CD4-positive, alpha-beta T cell treated with Interleukin-4 for 4 hours (primary cell): ENCODE data around the gene HS1BP3.
A peak's percentile ranks its signal among the peaks of the same experiment; 100 is the strongest.

Source experiments
- DNase-seq: peaks from one replicate; pipeline ENCODE4 v3.0.0-alpha.2; 2020

HS1BP3 gene

GRCh38 chr2:20580690-20581437 lies 70.0 kb downstream of the HS1BP3 start:
- DNase-seq = no peak

GRCh38 chr2:20579866-20580265 lies 71.0 kb downstream of the HS1BP3 start:
- DNase-seq = no peak

- DNase-seq = no peak
These were observed 71.7 kb downstream of the HS1BP3 start for GRCh38 chr2:20578895-20579825.

- no peak for DNase-seq
These were observed 72.5 kb downstream of the HS1BP3 start for GRCh38 chr2:20578266-20578894.

- no peak for DNase-seq
These were observed 73.2 kb downstream of the HS1BP3 start for GRCh38 chr2:20577495-20578235.

GRCh38 chr2:20576598-20577115 lies 74.2 kb downstream of the HS1BP3 start:
- DNase-seq = peak; percentile 71

- DNase-seq = no peak
These were observed 74.8 kb downstream of the HS1BP3 start for GRCh38 chr2:20575935-20576597.

- DNase-seq = no peak
These were observed 75.5 kb downstream of the HS1BP3 start for GRCh38 chr2:20575414-20575813.

- no peak for DNase-seq
These were observed 76.0 kb downstream of the HS1BP3 start for GRCh38 chr2:20574930-20575329.

- DNase-seq = no peak
These were observed 76.4 kb downstream of the HS1BP3 start for GRCh38 chr2:20574423-20574911.

GRCh38 chr2:20573620-20574422 lies 77.1 kb downstream of the HS1BP3 start:
- DNase-seq = no peak

GRCh38 chr2:20572221-20572620 lies 78.7 kb downstream of the HS1BP3 start:
- DNase-seq = no peak

- no peak for DNase-seq
These were observed 79.2 kb downstream of the HS1BP3 start for GRCh38 chr2:20571644-20572215.

GRCh38 chr2:20571231-20571630 lies 79.7 kb downstream of the HS1BP3 start:
- DNase-seq = no peak

- DNase-seq = no peak
These were observed 80.6 kb downstream of the HS1BP3 start for GRCh38 chr2:20570249-20570648.

GRCh38 chr2:20569464-20570223 lies 81.3 kb downstream of the HS1BP3 start:
- DNase-seq = no peak

- DNase-seq = no peak
These were observed 82.1 kb downstream of the HS1BP3 start for GRCh38 chr2:20568501-20569463.

GRCh38 chr2:20567926-20568179 lies 83.0 kb downstream of the HS1BP3 start:
- no peak for DNase-seq
